Measurements from ENCODE around the gene TMEM150B.
A peak's percentile ranks its signal among the peaks of the same experiment; 100 is the strongest.

The TMEM150B gene

DNA sequence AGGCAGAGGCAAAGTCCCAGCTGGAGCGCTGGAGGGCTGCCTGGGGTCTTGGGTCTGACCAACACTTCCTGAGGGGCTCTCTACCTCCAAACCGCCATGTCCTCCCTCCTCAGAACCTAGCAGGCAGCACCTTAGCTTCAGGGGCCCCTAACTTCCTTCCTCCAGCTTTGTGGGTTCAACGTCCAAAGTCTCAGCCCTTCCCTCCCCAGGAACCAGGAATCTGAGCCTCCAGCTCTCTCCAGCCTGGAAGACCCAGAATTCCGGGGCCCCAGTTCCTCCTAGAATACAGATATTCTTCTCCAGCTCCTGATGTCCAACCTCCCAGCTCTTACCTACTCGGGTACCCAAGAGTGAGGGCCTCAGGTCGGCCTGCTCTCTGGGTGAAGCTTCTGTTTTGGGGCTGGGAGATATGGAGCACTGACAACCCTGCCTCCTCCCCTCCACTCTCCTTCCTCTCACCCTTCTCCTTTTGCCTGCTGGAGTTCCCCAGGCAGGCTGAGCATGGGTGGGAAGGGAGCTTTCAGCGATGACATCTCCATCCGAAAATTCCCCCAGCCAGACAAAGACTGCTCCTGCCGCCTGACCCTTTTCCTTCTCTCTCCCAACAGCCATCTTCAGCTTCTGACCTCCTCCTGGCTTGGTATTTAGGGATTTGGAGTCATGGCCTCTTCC is 3.5 kb downstream of the TMEM150B start:
- no peak overlapping the region for H3K4ac ChIP-seq (ENCODE audit: low read depth, low read length)
- no peak overlapping the region for H2BK120ac ChIP-seq (ENCODE audit: insufficient read depth, low read length, poor library complexity)
- H3K4me2 ChIP-seq (ENCODE audit: low read length), result no peak overlapping the region

GRCh38 chr19:55320844-55321419 is 4.2 kb downstream of the TMEM150B start:
- H3K79me1 ChIP-seq (ENCODE audit: low read length), result peaks cover 3% of the 10 kb centered on the region
- DNase-seq, result no peak
- no peak overlapping the region for H3K18ac ChIP-seq (ENCODE audit: low read length)
- H3K27me3 ChIP-seq (ENCODE audit: insufficient read depth, low read length), result no peaks in the 10 kb centered on the region
- no peak overlapping the region for H3K4ac ChIP-seq (ENCODE audit: low read depth, low read length)
- H3K4me2 ChIP-seq (ENCODE audit: low read length), result no peak overlapping the region
- H3K79me2 ChIP-seq (ENCODE audit: control insufficient read depth, insufficient read depth, low read length, poor library complexity), result no peaks in the 10 kb centered on the region
- H2BK5ac ChIP-seq (ENCODE audit: low read depth, low read length, poor library complexity), result no peak overlapping the region
- no peak overlapping the region for H4K12ac ChIP-seq (ENCODE audit: low read depth, low read length)
- peaks cover 0 to 7% of the 10 kb centered on the region in 2 experiments for H3K4me1 ChIP-seq (ENCODE audit: control insufficient read depth in 1 of 2, insufficient read depth in 2 of 2, low read length in 2 of 2)
- peaks cover 1% of the 10 kb centered on the region for H3K9me3 ChIP-seq (ENCODE audit: insufficient read depth, low read depth, low read length)
- no peak overlapping the region for H3K14ac ChIP-seq (ENCODE audit: low read length)
- H3K4me3 ChIP-seq (ENCODE audit: low read depth, low read length), result no peak overlapping the region
- H2AFZ ChIP-seq (ENCODE audit: insufficient read depth, low read length, poor library complexity), result no peak overlapping the region
- H2BK12ac ChIP-seq (ENCODE audit: low read length), result no peak overlapping the region
- WGBS (ENCODE audit: extremely low coverage, insufficient coverage, insufficient read length), result no CpG with 5 or more reads among the region's 8 CpGs
- H3K9ac ChIP-seq (ENCODE audit: low read length), result no peak overlapping the region
- peaks cover 0 to 2% of the 10 kb centered on the region in 2 experiments for H3K36me3 ChIP-seq (ENCODE audit: control insufficient read depth in 1 of 2, insufficient read depth in 2 of 2, low read length in 2 of 2)
- no peak overlapping the region for H2BK120ac ChIP-seq (ENCODE audit: insufficient read depth, low read length, poor library complexity)
- no peak overlapping the region for H2AK5ac ChIP-seq (ENCODE audit: low read length)
- H3K23ac ChIP-seq (ENCODE audit: low read length), result no peak overlapping the region
- no peak overlapping the region for H4K91ac ChIP-seq (ENCODE audit: low read depth, low read length)
- H4K8ac ChIP-seq (ENCODE audit: low read depth, low read length), result no peak overlapping the region
- H3K27ac ChIP-seq (ENCODE audit: low read depth, low read length), result no peak overlapping the region

More for the DNA sequence above, 3.5 kb downstream of the TMEM150B start:
- H3K4me3 ChIP-seq (ENCODE audit: low read depth, low read length), result no peak overlapping the region
- peaks cover 0 to 7% of the 10 kb centered on the region in 2 experiments for H3K4me1 ChIP-seq (ENCODE audit: control insufficient read depth in 1 of 2, insufficient read depth in 2 of 2, low read length in 2 of 2)
- no peak overlapping the region for H4K91ac ChIP-seq (ENCODE audit: low read depth, low read length)
- H3K79me2 ChIP-seq (ENCODE audit: control insufficient read depth, insufficient read depth, low read length, poor library complexity), result no peaks in the 10 kb centered on the region
- H2AFZ ChIP-seq (ENCODE audit: insufficient read depth, low read length, poor library complexity), result no peak overlapping the region
- H4K8ac ChIP-seq (ENCODE audit: low read depth, low read length), result no peak overlapping the region
- H3K23ac ChIP-seq (ENCODE audit: low read length), result no peak overlapping the region
- no peak for DNase-seq
- no peak overlapping the region for H4K12ac ChIP-seq (ENCODE audit: low read depth, low read length)
- no CpG with 5 or more reads among the region's 9 CpGs for WGBS (ENCODE audit: extremely low coverage, insufficient coverage, insufficient read length)
- H3K36me3 ChIP-seq (ENCODE audit: control insufficient read depth in 1 of 2, insufficient read depth in 2 of 2, low read length in 2 of 2), result peaks cover 0 to 2% of the 10 kb centered on the region in 2 experiments
- H3K18ac ChIP-seq (ENCODE audit: low read length), result no peak overlapping the region
- no peak overlapping the region for H3K27ac ChIP-seq (ENCODE audit: low read depth, low read length)
- no peaks in the 10 kb centered on the region for H3K27me3 ChIP-seq (ENCODE audit: insufficient read depth, low read length)
- no peak overlapping the region for H3K14ac ChIP-seq (ENCODE audit: low read length)
- H2BK12ac ChIP-seq (ENCODE audit: low read length), result no peak overlapping the region
- H2AK5ac ChIP-seq (ENCODE audit: low read length), result no peak overlapping the region
- peaks cover 1% of the 10 kb centered on the region for H3K9me3 ChIP-seq (ENCODE audit: insufficient read depth, low read depth, low read length)
- H3K9ac ChIP-seq (ENCODE audit: low read length), result no peak overlapping the region
- peaks cover 3% of the 10 kb centered on the region for H3K79me1 ChIP-seq (ENCODE audit: low read length)
- H2BK5ac ChIP-seq (ENCODE audit: low read depth, low read length, poor library complexity), result no peak overlapping the region

GRCh38 chr19:55319785-55320184 is 5.4 kb downstream of the TMEM150B start:
- Histone ChIP-seq H3K4me1 (ENCODE audit: control insufficient read depth in 1 of 2, insufficient read depth in 2 of 2, low read length in 2 of 2) (peaks cover 0 to 6% of the 10 kb centered on the region in 2 experiments), H2BK12ac (ENCODE audit: low read length) (no peak overlapping the region), H3K18ac (ENCODE audit: low read length) (no peak overlapping the region), H3K4ac (ENCODE audit: low read depth, low read length) (no peak overlapping the region), H3K27ac (ENCODE audit: low read depth, low read length) (no peak overlapping the region), H2BK120ac (ENCODE audit: insufficient read depth, low read length, poor library complexity) (no peak overlapping the region), H3K9me3 (ENCODE audit: insufficient read depth, low read depth, low read length) (no peaks in the 10 kb centered on the region), H3K4me2 (ENCODE audit: low read length) (peak overlapping the region; percentile 65), H3K4me3 (ENCODE audit: low read depth, low read length) (no peak overlapping the region), H4K12ac (ENCODE audit: low read depth, low read length) (peak overlapping the region; percentile 81), H2AFZ (ENCODE audit: insufficient read depth, low read length, poor library complexity) (peak overlapping the region; percentile 97), H3K79me1 (ENCODE audit: low read length) (peaks cover 3% of the 10 kb centered on the region), H4K91ac (ENCODE audit: low read depth, low read length) (peak overlapping the region; percentile 78), H3K23ac (ENCODE audit: low read length) (no peak overlapping the region), H3K14ac (ENCODE audit: low read length) (peak overlapping the region; percentile 73), H2AK5ac (ENCODE audit: low read length) (no peak overlapping the region), H3K79me2 (ENCODE audit: control insufficient read depth, insufficient read depth, low read length, poor library complexity) (no peaks in the 10 kb centered on the region), H4K8ac (ENCODE audit: low read depth, low read length) (peak overlapping the region; percentile 77), H3K9ac (ENCODE audit: low read length) (no peak overlapping the region), H3K36me3 (ENCODE audit: control insufficient read depth in 1 of 2, insufficient read depth in 2 of 2, low read length in 2 of 2) (no peaks in the 10 kb centered on the region), H3K27me3 (ENCODE audit: insufficient read depth, low read length) (no peaks in the 10 kb centered on the region), H2BK5ac (ENCODE audit: low read depth, low read length, poor library complexity) (no peak overlapping the region)
- DNase-seq, result peak; percentile 45 to 76
- WGBS (ENCODE audit: extremely low coverage, insufficient coverage, insufficient read length), result no CpG with 5 or more reads among the region's 21 CpGs

DNA sequence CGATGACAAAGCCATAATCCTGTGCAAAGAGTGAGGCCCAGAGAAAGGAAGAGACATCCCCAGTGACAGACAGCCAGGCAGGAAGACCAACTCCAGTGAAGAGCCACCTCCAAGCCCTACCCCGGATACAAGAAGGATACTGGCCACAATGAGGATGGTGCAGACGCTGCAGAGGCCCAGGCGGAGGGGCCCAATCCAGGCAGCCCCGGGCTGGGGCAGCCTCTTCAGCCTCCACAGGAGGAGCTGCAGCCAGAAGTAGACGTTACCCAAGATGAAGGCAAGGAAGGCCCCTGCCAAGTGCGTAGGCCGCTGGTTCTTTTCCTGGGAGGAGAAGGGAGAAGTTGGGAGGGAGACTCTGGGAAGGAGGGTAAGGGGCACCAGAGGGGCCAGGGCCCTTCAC is 8.5 kb downstream of the TMEM150B start:
- no peak overlapping the region for H4K91ac ChIP-seq (ENCODE audit: low read depth, low read length)
- H3K4me2 ChIP-seq (ENCODE audit: low read length), result no peak overlapping the region
- H4K12ac ChIP-seq (ENCODE audit: low read depth, low read length), result no peak overlapping the region
- no peak for DNase-seq
- no peak overlapping the region for H2AK5ac ChIP-seq (ENCODE audit: low read length)
- H2BK120ac ChIP-seq (ENCODE audit: insufficient read depth, low read length, poor library complexity), result no peak overlapping the region
- H2BK5ac ChIP-seq (ENCODE audit: low read depth, low read length, poor library complexity), result no peak overlapping the region
- H3K9me3 ChIP-seq (ENCODE audit: insufficient read depth, low read depth, low read length), result no peaks in the 10 kb centered on the region
- H3K14ac ChIP-seq (ENCODE audit: low read length), result no peak overlapping the region
- H3K4ac ChIP-seq (ENCODE audit: low read depth, low read length), result no peak overlapping the region
- no peak overlapping the region for H2BK12ac ChIP-seq (ENCODE audit: low read length)
- H3K36me3 ChIP-seq (ENCODE audit: control insufficient read depth in 1 of 2, insufficient read depth in 2 of 2, low read length in 2 of 2), result peaks cover 0 to 5% of the 10 kb centered on the region in 2 experiments
- no peaks in the 10 kb centered on the region for H3K27me3 ChIP-seq (ENCODE audit: insufficient read depth, low read length)
- H4K8ac ChIP-seq (ENCODE audit: low read depth, low read length), result no peak overlapping the region
- H3K4me1 ChIP-seq (ENCODE audit: control insufficient read depth in 1 of 2, insufficient read depth in 2 of 2, low read length in 2 of 2), result peaks cover 2 to 6% of the 10 kb centered on the region in 2 experiments
- no peak overlapping the region for H3K9ac ChIP-seq (ENCODE audit: low read length)
- WGBS (ENCODE audit: extremely low coverage, insufficient coverage, insufficient read length), result no CpG with 5 or more reads among the region's 8 CpGs
- no peak overlapping the region for H3K4me3 ChIP-seq (ENCODE audit: low read depth, low read length)
- no peak overlapping the region for H3K18ac ChIP-seq (ENCODE audit: low read length)
- H3K79me1 ChIP-seq (ENCODE audit: low read length), result peaks cover 3% of the 10 kb centered on the region
- H3K79me2 ChIP-seq (ENCODE audit: control insufficient read depth, insufficient read depth, low read length, poor library complexity), result no peaks in the 10 kb centered on the region
- H3K23ac ChIP-seq (ENCODE audit: low read length), result no peak overlapping the region
- no peak overlapping the region for H2AFZ ChIP-seq (ENCODE audit: insufficient read depth, low read length, poor library complexity)
- H3K27ac ChIP-seq (ENCODE audit: low read depth, low read length), result no peak overlapping the region

Measured in trophoblast cell (in vitro differentiated cells and primary cell).